Measurements from ENCODE around the gene TMC2.

TMC2 gene

DNA sequence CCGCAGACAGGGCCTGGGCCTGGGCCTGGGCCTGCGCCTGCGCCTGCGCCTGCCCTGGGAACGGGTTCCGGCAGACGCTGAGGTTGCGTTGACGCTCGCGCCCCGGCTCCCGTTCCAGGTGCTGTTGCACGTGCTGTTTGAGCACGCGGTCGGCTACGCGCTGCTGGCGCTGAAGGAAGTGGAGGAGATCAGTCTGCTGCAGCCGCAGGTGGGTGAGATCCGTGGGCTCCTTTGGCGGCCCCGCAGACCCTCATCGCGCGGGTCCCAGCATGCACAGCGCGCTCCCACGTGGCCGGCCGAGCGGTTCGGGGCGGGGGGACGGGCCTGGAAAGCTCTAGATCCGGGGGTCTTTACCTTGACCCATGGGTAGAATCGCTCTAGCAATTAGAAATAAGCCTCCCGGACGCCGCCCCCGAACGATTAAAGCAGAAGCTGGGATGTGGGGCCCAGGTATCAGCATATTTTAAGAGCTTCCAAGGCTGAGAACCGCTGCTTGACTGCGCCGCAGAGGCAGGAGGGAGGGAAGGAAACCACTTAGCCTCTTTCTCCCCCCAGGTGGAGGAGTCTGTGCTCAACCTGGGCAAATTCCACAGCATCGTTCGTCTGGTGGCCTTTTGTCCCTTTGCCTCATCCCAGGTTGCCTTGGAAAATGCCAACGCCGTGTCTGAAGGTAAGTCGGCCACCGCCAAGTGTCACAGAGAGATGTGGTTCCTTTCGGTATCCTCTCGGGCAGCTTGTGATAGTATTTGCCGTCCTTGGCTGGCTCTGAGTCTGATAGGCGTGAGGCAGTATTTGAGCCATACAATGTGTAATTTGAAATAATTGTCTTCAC lies 116.6 kb downstream of the TMC2 start:
- Histone ChIP-seq H3K4me1 (ENCODE audit: control insufficient read depth, insufficient read depth, low read length) (peaks cover 6% of the 10 kb centered on the region), H3K4me3 (ENCODE audit: low read length) (peak overlapping the region; percentile 33), H3K27me3 (ENCODE audit: control insufficient read depth, insufficient read depth, low read length) (no peaks in the 10 kb centered on the region), H3K9ac (ENCODE audit: low read length) (peak overlapping the region; percentile 69), H3K9me3 (ENCODE audit: control insufficient read depth, low read length) (no peaks in the 10 kb centered on the region), H3K36me3 (ENCODE audit: control insufficient read depth, insufficient read depth, low read length) (peaks cover 21% of the 10 kb centered on the region)

DNA sequence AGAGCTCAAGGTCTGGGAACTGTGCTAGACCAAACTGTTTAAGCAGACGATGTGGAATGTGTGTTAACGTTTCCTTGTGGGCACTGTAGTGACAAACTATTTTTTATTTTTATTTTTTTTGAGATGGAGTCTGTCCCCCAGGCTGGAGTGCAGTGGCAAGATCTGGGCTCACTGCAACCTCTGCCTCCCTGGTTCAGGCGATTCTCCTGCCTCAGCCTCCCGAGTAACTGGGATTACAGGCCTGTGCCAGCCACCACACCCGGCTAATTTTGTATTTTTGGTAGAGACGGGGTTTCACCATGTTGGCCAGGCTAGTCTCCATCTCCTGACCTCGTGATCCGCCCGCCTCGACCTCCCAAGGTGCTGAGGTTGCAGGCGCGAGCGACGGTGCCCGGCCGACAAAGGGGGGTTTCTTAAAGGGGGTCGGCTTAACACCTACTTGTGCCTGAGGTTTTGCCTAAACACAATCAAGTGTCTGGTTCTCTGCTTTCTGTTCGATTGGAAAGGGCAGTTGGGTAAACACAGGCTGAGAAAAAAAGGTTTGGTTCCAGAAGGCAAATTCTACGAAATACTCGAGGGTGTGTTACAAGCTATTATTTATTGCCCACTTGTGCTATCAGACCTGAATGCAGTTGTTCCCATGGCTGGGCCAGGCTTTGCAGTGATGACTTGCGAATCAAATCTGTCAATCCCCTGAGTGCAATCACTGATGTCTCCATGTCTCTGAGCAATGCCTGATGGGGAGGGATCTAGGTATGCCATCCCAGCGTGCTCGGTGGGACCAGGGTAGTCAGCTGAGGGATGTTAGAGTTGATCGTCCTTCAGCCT lies 117.4 kb downstream of the TMC2 start:
- peak overlapping the region; percentile 33 for H3K4me3 ChIP-seq (ENCODE audit: low read length)
- no peaks in the 10 kb centered on the region for H3K9me3 ChIP-seq (ENCODE audit: control insufficient read depth, low read length)
- H3K36me3 ChIP-seq (ENCODE audit: control insufficient read depth, insufficient read depth, low read length) = peaks cover 26% of the 10 kb centered on the region
- peak overlapping the region; percentile 69 for H3K9ac ChIP-seq (ENCODE audit: low read length)
- no peaks in the 10 kb centered on the region for H3K27me3 ChIP-seq (ENCODE audit: control insufficient read depth, insufficient read depth, low read length)
- peaks cover 6% of the 10 kb centered on the region for H3K4me1 ChIP-seq (ENCODE audit: control insufficient read depth, insufficient read depth, low read length)

DNA sequence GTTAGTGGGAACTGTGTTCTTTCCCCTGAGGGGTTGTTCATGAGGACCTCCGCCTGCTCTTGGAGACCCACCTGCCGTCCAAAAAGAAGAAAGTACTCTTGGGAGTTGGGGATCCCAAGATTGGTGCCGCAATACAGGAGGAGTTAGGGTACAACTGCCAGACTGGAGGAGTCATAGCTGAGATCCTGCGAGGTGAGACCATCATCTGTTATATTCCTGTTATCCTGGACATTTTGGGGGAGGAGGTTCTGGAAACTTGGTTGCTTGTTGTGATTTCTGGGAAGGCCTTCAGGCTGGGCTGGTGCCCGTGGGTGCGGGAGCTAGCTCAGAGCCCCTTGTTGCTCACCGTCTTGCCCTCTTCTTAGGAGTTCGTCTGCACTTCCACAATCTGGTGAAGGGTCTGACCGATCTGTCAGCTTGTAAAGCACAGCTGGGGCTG lies 118.0 kb downstream of the TMC2 start:
- Histone ChIP-seq H3K9ac (ENCODE audit: low read length) (peak overlapping the region; percentile 49), H3K9me3 (ENCODE audit: control insufficient read depth, low read length) (no peaks in the 10 kb centered on the region), H3K4me1 (ENCODE audit: control insufficient read depth, insufficient read depth, low read length) (peaks cover 6% of the 10 kb centered on the region), H3K27me3 (ENCODE audit: control insufficient read depth, insufficient read depth, low read length) (no peaks in the 10 kb centered on the region), H3K4me3 (ENCODE audit: low read length) (no peak overlapping the region), H3K36me3 (ENCODE audit: control insufficient read depth, insufficient read depth, low read length) (peaks cover 26% of the 10 kb centered on the region)

DNA sequence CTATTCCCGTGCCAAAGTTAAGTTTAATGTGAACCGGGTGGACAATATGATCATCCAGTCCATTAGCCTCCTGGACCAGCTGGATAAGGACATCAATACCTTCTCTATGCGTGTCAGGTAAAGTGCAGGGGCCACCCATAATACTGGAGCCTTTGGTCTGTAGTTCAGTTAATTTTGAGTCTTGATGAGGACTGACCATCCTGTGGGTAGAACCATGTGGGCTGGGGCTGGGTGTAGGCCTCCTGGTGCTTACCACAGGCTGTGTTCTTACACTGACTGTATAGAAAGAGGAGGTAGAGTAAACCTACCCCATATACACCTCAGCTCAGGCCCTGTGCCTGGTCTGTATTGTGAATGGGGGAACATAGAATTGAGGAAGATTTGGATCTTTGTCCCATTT lies 118.5 kb downstream of the TMC2 start:
- Histone ChIP-seq H3K9me3 (ENCODE audit: control insufficient read depth, low read length) (no peaks in the 10 kb centered on the region), H3K4me3 (ENCODE audit: low read length) (no peak overlapping the region), H3K36me3 (ENCODE audit: control insufficient read depth, insufficient read depth, low read length) (peaks cover 26% of the 10 kb centered on the region), H3K27me3 (ENCODE audit: control insufficient read depth, insufficient read depth, low read length) (no peaks in the 10 kb centered on the region), H3K9ac (ENCODE audit: low read length) (no peak overlapping the region), H3K4me1 (ENCODE audit: control insufficient read depth, insufficient read depth, low read length) (peaks cover 6% of the 10 kb centered on the region)

DNA sequence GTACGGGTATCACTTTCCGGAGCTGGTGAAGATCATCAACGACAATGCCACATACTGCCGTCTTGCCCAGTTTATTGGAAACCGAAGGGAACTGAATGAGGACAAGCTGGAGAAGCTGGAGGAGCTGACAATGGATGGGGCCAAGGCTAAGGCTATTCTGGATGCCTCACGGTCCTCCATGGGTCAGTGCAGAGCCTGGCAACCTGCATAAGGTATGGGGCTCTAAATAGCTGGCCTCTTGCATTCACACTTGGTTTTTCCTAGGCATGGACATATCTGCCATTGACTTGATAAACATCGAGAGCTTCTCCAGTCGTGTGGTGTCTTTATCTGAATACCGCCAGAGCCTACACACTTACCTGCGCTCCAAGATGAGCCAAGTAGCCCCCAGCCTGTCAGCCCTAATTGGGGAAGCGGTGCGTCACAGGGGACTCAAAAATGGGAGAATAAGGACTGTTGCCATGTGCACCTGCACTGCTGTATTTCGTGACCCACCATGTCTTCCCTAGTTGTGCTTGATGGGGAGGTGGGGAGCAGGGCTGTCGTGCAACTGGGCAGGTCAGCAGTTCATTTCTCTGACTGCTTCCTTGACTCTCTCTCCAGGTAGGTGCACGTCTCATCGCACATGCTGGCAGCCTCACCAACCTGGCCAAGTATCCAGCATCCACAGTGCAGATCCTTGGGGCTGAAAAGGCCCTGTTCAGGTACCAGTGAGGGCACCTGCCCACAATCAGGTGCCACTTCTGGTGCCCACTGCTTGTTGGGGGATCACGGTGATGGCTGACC lies 119.2 kb downstream of the TMC2 start:
- peaks cover 29% of the 10 kb centered on the region for H3K36me3 ChIP-seq (ENCODE audit: control insufficient read depth, insufficient read depth, low read length)
- no peaks in the 10 kb centered on the region for H3K27me3 ChIP-seq (ENCODE audit: control insufficient read depth, insufficient read depth, low read length)
- no peaks in the 10 kb centered on the region for H3K9me3 ChIP-seq (ENCODE audit: control insufficient read depth, low read length)
- no peak overlapping the region for H3K4me3 ChIP-seq (ENCODE audit: low read length)
- peaks cover 6% of the 10 kb centered on the region for H3K4me1 ChIP-seq (ENCODE audit: control insufficient read depth, insufficient read depth, low read length)
- H3K9ac ChIP-seq (ENCODE audit: low read length) = no peak overlapping the region

DNA sequence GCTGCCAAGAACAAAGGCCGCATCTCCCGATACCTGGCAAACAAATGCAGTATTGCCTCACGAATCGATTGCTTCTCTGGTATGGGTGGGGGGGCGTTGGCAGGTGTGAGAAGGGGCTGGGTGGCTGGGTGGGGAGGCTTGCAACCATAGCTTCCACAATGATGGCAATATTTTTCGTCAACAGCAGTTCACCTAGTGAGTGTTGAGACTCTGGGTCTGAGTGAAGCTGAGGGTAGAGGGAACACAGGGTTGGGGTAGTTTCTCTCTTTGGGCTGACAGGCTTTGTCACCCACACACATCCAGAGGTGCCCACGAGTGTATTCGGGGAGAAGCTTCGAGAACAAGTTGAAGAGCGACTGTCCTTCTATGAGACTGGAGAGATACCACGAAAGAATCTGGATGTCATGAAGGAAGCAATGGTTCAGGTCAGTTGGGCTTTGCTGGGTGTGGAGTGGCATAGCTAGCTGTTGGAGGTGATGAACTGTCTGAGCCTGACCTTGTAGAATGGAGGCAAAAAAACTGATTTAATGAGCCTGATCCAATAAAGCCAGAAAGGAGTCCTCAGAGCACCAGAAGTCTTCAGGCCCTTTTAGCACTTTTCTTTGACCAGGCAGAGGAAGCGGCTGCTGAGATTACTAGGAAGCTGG lies 120.2 kb downstream of the TMC2 start:
- Histone ChIP-seq H3K9me3 (ENCODE audit: control insufficient read depth, low read length) (no peaks in the 10 kb centered on the region), H3K9ac (ENCODE audit: low read length) (no peak overlapping the region), H3K4me3 (ENCODE audit: low read length) (no peak overlapping the region), H3K36me3 (ENCODE audit: control insufficient read depth, insufficient read depth, low read length) (peaks cover 31% of the 10 kb centered on the region), H3K4me1 (ENCODE audit: control insufficient read depth, insufficient read depth, low read length) (peaks cover 6% of the 10 kb centered on the region), H3K27me3 (ENCODE audit: control insufficient read depth, insufficient read depth, low read length) (no peaks in the 10 kb centered on the region)

DNA sequence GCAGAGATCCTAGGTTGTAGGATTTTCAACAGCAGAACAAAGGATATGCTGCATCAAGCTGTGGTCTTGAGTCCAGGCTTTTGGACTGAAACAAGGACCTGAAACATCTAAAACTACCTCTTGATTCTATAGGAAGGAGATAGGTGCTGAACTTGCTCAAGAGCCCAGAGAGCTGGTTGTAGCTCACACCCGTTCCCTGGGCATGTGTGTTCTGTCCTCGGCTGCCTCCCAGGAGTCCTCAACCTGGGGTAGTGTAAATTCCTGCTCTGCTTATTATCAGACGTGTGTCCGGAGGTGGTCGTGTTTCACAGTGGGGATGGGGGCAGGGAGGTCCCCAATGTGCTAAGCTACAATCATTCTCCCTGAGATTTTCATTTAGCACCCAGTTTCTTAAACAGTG lies 120.9 kb downstream of the TMC2 start:
- Histone ChIP-seq H3K36me3 (ENCODE audit: control insufficient read depth, insufficient read depth, low read length) (peaks cover 31% of the 10 kb centered on the region), H3K4me3 (ENCODE audit: low read length) (no peak overlapping the region), H3K9ac (ENCODE audit: low read length) (no peak overlapping the region), H3K4me1 (ENCODE audit: control insufficient read depth, insufficient read depth, low read length) (peaks cover 6% of the 10 kb centered on the region), H3K9me3 (ENCODE audit: control insufficient read depth, low read length) (no peaks in the 10 kb centered on the region), H3K27me3 (ENCODE audit: control insufficient read depth, insufficient read depth, low read length) (no peaks in the 10 kb centered on the region)

DNA sequence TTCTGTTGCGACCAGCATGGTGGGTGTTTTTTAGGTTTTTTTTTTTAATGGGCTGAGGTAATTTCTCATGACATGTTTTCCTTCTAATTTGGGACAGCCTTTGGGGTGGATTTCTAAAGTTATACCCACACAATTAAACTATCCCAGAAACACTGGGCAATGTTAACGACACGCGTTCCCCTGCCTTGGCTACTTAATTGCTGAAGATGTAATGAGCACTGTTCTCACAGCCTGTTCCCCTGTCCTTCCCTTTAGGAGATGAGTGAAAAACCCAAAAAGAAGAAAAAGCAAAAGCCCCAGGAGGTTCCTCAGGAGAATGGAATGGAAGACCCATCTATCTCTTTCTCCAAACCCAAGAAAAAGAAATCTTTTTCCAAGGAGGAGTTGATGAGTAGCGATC lies 121.3 kb downstream of the TMC2 start:
- no peak overlapping the region for H3K9ac ChIP-seq (ENCODE audit: low read length)
- H3K4me3 ChIP-seq (ENCODE audit: low read length) = no peak overlapping the region
- no peaks in the 10 kb centered on the region for H3K9me3 ChIP-seq (ENCODE audit: control insufficient read depth, low read length)
- peaks cover 6% of the 10 kb centered on the region for H3K4me1 ChIP-seq (ENCODE audit: control insufficient read depth, insufficient read depth, low read length)
- H3K27me3 ChIP-seq (ENCODE audit: control insufficient read depth, insufficient read depth, low read length) = no peaks in the 10 kb centered on the region
- H3K36me3 ChIP-seq (ENCODE audit: control insufficient read depth, insufficient read depth, low read length) = peaks cover 31% of the 10 kb centered on the region

DNA sequence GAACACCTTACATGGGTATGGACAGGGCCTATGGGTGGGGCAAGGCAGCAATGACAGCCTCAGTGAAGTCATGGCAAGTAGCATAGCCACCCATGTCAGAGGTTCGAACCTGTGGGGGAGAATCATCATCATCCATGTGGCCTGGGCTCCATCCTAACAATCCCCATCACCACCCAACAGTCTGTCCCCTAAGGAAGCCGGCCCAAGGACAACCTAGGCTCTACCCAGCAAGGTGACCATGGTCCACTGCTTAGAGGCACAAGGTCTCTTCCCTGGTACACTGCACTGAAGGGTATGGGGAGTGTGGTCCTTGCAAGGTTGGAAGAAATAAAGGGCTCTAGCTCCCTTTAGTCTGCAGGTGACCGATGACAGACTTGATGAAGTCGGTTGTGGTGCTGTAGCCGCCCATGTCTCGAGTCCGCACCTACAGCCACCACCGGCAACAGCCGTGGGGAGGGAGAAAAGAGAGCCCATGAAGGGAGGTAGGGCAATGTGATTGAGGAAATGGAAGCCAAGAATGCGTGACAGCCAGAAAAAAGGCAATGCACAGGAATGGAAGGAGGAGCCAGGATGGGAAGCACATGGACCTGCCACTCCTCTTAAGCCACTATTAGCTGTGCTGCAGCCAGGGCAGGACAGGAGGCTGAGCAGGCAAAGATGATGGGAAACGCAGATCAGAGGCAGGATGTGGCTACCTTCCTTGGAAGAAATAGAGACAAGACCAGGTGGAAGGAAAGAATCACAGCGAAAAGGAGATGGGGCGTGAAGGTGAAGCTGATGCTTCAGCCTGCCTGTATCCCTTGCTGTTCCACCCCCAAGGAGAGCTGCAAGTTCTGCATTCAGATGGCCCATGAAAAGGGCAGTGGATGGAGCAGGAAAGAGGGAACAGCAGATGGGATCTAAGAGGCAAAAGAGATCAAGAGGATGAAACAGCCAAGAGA lies 122.3 kb downstream of the TMC2 start:
- Histone ChIP-seq H3K9me3 (ENCODE audit: control insufficient read depth, low read length) (no peaks in the 10 kb centered on the region), H3K27me3 (ENCODE audit: control insufficient read depth, insufficient read depth, low read length) (no peaks in the 10 kb centered on the region), H3K4me3 (ENCODE audit: low read length) (no peak overlapping the region), H3K4me1 (ENCODE audit: control insufficient read depth, insufficient read depth, low read length) (peaks cover 13% of the 10 kb centered on the region), H3K9ac (ENCODE audit: low read length) (no peak overlapping the region), H3K36me3 (ENCODE audit: control insufficient read depth, insufficient read depth, low read length) (peaks cover 31% of the 10 kb centered on the region)

DNA sequence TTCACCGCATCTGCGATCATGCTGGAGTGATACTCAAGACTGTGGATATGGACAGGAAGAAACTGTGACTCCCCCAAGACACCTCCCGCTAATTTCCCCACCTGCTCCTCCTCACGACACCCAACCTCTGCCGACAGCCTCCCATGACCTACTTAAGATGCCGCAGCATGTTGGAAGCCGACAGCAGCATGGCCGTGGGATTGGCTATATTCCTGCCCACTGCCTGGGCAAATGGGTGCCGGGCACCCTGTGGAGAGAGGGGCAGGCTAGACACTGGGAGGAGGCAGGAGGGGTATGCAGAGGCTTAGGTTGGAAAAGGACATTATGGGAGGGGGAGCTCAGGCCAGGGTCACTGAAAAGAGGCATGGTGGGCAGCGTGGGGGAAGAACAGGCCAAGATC lies 123.2 kb downstream of the TMC2 start:
- no peaks in the 10 kb centered on the region for H3K9me3 ChIP-seq (ENCODE audit: control insufficient read depth, low read length)
- H3K9ac ChIP-seq (ENCODE audit: low read length) = no peak overlapping the region
- H3K27me3 ChIP-seq (ENCODE audit: control insufficient read depth, insufficient read depth, low read length) = no peaks in the 10 kb centered on the region
- H3K36me3 ChIP-seq (ENCODE audit: control insufficient read depth, insufficient read depth, low read length) = peaks cover 31% of the 10 kb centered on the region
- H3K4me1 ChIP-seq (ENCODE audit: control insufficient read depth, insufficient read depth, low read length) = peaks cover 9% of the 10 kb centered on the region
- no peak overlapping the region for H3K4me3 ChIP-seq (ENCODE audit: low read length)

All from mucosa of stomach (tissue), 1 donor.